Activated CD4-positive, CD25-positive, alpha-beta regulatory T cell treated with anti-CD3 and anti-CD28 coated beads, Interleukin-2, amount 50 U/mL, for 24 hours (primary cell): ENCODE measurements around the gene CCBE1.
"Not testable (repeated sequence)": the region's sequence is repeated elsewhere in the genome, so short reads cannot be mapped to it uniquely, and the experiment has no call there.

Experiments
- ATAC-seq, 2 donors: fragments of 150-1000 bp; cut with Tn5 transposase; one replicate each; pipeline ENCODE4 v1.10.0; 2021; ENCODE audit warnings: mild to moderate bottlenecking in 1 of 2, moderate library complexity in 1 of 2

CCBE1 gene

GRCh38 chr18:59520562-59521355 lies 176.5 kb downstream of the CCBE1 start:
- no peak for ATAC-seq

GRCh38 chr18:59518705-59519104 lies 178.5 kb downstream of the CCBE1 start:
- no peak for ATAC-seq

GRCh38 chr18:59517446-59518165 lies 179.6 kb downstream of the CCBE1 start:
- no peak for ATAC-seq

- no peak for ATAC-seq
These were observed 180.7 kb downstream of the CCBE1 start for GRCh38 chr18:59516356-59517155.

- ATAC-seq, result not testable (repeated sequence)
These were observed 181.3 kb downstream of the CCBE1 start for GRCh38 chr18:59515956-59516355.

- no peak for ATAC-seq
These were observed 182.1 kb downstream of the CCBE1 start for GRCh38 chr18:59515147-59515546.

GRCh38 chr18:59514203-59514602 lies 183.0 kb downstream of the CCBE1 start:
- ATAC-seq, result no peak

- no peak for ATAC-seq
These were observed 185.0 kb downstream of the CCBE1 start for GRCh38 chr18:59512025-59512755.

- no peak for ATAC-seq
These were observed 187.5 kb downstream of the CCBE1 start for GRCh38 chr18:59509481-59510442.

GRCh38 chr18:59505356-59505755 lies 191.9 kb downstream of the CCBE1 start:
- no peak for ATAC-seq

- ATAC-seq, result no peak
These were observed 194.7 kb downstream of the CCBE1 start for GRCh38 chr18:59502274-59503175.

- ATAC-seq, result no peak
These were observed 195.3 kb downstream of the CCBE1 start for GRCh38 chr18:59501920-59502273.

GRCh38 chr18:59500765-59501164 lies 196.5 kb downstream of the CCBE1 start:
- no peak for ATAC-seq

- no peak for ATAC-seq
These were observed 198.6 kb downstream of the CCBE1 start for GRCh38 chr18:59498506-59499086.

GRCh38 chr18:59492756-59493421 lies 204.3 kb downstream of the CCBE1 start:
- ATAC-seq, result no peak

GRCh38 chr18:59488899-59489298 lies 208.3 kb downstream of the CCBE1 start:
- no peak for ATAC-seq

GRCh38 chr18:59485382-59485781 lies 211.8 kb downstream of the CCBE1 start:
- no peak for ATAC-seq

GRCh38 chr18:59484561-59485328 lies 212.5 kb downstream of the CCBE1 start:
- no peak for ATAC-seq

- ATAC-seq, result no peak
These were observed 213.1 kb downstream of the CCBE1 start for GRCh38 chr18:59484131-59484530.
